Ascending aorta (tissue), 2 donors: ENCODE results near the gene GPR156. TPM values are rescaled to one million over a fixed set of nuclear protein-coding genes. Genes with fewer than 3 reads are reported as not detected.

Experiments
- DNase-seq, 2 donors: peaks; one replicate each; pipeline ENCODE4 v3.0.0-alpha.2; 2019; ENCODE audit warnings: low spot score in 2 of 2
- H3K27ac ChIP-seq, 2 donors: fragments of 200-600 bp; sonication (generic); one replicate each; pipeline ENCODE4 v1.5.1; 2016 to 2017; ENCODE audit warnings: mild to moderate bottlenecking in 1 of 2
- H3K27me3 ChIP-seq: fragments of 200-600 bp; sonication (generic); one replicate; pipeline ENCODE4 v1.5.1; 2017
- H3K36me3 ChIP-seq, 2 donors: fragments of 200-600 bp; sonication (generic); one replicate each; pipeline ENCODE4 v1.5.1; 2016
- H3K4me1 ChIP-seq, 2 donors: fragments of 200-600 bp; sonication (generic); one replicate each; pipeline ENCODE4 v1.5.1; 2016 to 2017; ENCODE audit warnings: mild to moderate bottlenecking in 1 of 2
- H3K4me3 ChIP-seq, 2 donors: fragments of 200-600 bp; sonication (generic); one replicate each; pipeline ENCODE4 v1.5.1; 2016 to 2017; ENCODE audit warnings: mild to moderate bottlenecking in 1 of 2
- H3K9me3 ChIP-seq, 2 donors: fragments of 200-600 bp; sonication (generic); one replicate each; pipeline ENCODE4 v1.5.1; 2016
- CTCF ChIP-seq, 3 experiments: fragments of 200-600 bp in 2 of 3; fragments of 450-650 bp in 1 of 3; sonication (generic) in 2 of 3; IDR thresholded peaks; one replicate each; pipeline ENCODE4 v1.5.1; 2016 to 2019; ENCODE audit warnings: antibody characterized with exemption in 3 of 3, mild to moderate bottlenecking in 1 of 3, moderate library complexity in 1 of 3
- intact Hi-C: fragments of 100-400 bp; cut with DNase I; formaldehyde crosslinking; loops from one replicate; pipeline ENCODE4 v1.15.1; 2023
- total RNA-seq: library from RNA; depleted of rRNA; stranded (reverse); fragments of >200 nt; gene quantifications from one replicate; pipeline ENCODE4 v1.1.0, GENCODE V29; 2016

The GPR156 gene
- total RNA-seq, 1 donor from 2014 or later = not detected

GRCh38 chr3:120203621-120204020, 81.4 kb downstream of the GPR156 start:
- H3K4me1 ChIP-seq = peaks cover 0 to 5% of the 10 kb centered on the region in 2 donors
- no peaks in the 10 kb centered on the region for H3K9me3 ChIP-seq
- intact Hi-C loops = no loop called here
- peak overlapping the region in 1 of 2 donors; percentile 5 for H3K27ac ChIP-seq
- no peaks in the 10 kb centered on the region for H3K36me3 ChIP-seq
- no peak for DNase-seq
- H3K27me3 ChIP-seq = no peaks in the 10 kb centered on the region
- H3K4me3 ChIP-seq = no peak overlapping the region
- no peak for TF ChIP-seq CTCF (IDR thresholded peaks at IDR 0.05)

- Histone ChIP-seq H3K27me3 (no peaks in the 10 kb centered on the region), H3K9me3 (no peaks in the 10 kb centered on the region), H3K4me1 (peaks cover 0 to 5% of the 10 kb centered on the region in 2 donors), H3K36me3 (no peaks in the 10 kb centered on the region), H3K4me3 (no peak overlapping the region), H3K27ac (peak overlapping the region in 1 of 2 donors; percentile 5)
- intact Hi-C loops = no loop called here
- peak in 1 of 2 donors; percentile 73 for DNase-seq
- TF ChIP-seq CTCF (IDR thresholded peaks at IDR 0.05) = no peak
These were observed 82.0 kb downstream of the GPR156 start for GRCh38 chr3:120203016-120203415.

GRCh38 chr3:120202363-120202762, 82.7 kb downstream of the GPR156 start:
- Histone ChIP-seq H3K4me3 (no peak overlapping the region), H3K27me3 (no peaks in the 10 kb centered on the region), H3K4me1 (peaks cover 0 to 5% of the 10 kb centered on the region in 2 donors), H3K9me3 (no peaks in the 10 kb centered on the region), H3K27ac (no peak overlapping the region), H3K36me3 (no peaks in the 10 kb centered on the region)
- intact Hi-C loops = no loop called here
- no peak for TF ChIP-seq CTCF (IDR thresholded peaks at IDR 0.05)
- no peak for DNase-seq

GRCh38 chr3:120200493-120201235, 84.4 kb downstream of the GPR156 start:
- Histone ChIP-seq H3K9me3 (no peaks in the 10 kb centered on the region), H3K4me3 (no peak overlapping the region), H3K4me1 (peaks cover 0 to 5% of the 10 kb centered on the region in 2 donors), H3K27ac (no peak overlapping the region), H3K36me3 (no peaks in the 10 kb centered on the region), H3K27me3 (no peaks in the 10 kb centered on the region)
- TF ChIP-seq CTCF (IDR thresholded peaks at IDR 0.05) = no peak
- intact Hi-C loops = no loop called here
- no peak for DNase-seq

- Histone ChIP-seq H3K4me1 (peaks cover 0 to 5% of the 10 kb centered on the region in 2 donors), H3K36me3 (no peaks in the 10 kb centered on the region), H3K27me3 (no peaks in the 10 kb centered on the region), H3K27ac (no peak overlapping the region), H3K9me3 (no peaks in the 10 kb centered on the region), H3K4me3 (no peak overlapping the region)
- TF ChIP-seq CTCF (IDR thresholded peaks at IDR 0.05) = peak in 1 of 3 experiments; percentile 31
- DNase-seq = no peak
- intact Hi-C loops = loop anchor here (5.0 kb wide), 1 partner anchor 306 kb away; no protein-coding TSS in a partner anchor
These were observed 86.6 kb downstream of the GPR156 start for GRCh38 chr3:120198305-120198878.
